ENCODE results near the gene CDK17.

- no peak for TF ChIP-seq POLR2A (IDR thresholded peaks at IDR 0.05; ENCODE audit: low read depth, low read length)
- TF ChIP-seq TAF1 (IDR thresholded peaks at IDR 0.05; ENCODE audit: borderline replicate concordance, low read depth, low read length), result no peak
- TF ChIP-seq POLR2AphosphoS5 (IDR thresholded peaks at IDR 0.05; ENCODE audit: low read depth, low read length), result no peak
Measured at GRCh38 chr12:96289067-96289466, 111.2 kb downstream of the CDK17 start.

All from GM12892 (cell line).